Measurements from ENCODE around the gene CSAD.

DNA sequence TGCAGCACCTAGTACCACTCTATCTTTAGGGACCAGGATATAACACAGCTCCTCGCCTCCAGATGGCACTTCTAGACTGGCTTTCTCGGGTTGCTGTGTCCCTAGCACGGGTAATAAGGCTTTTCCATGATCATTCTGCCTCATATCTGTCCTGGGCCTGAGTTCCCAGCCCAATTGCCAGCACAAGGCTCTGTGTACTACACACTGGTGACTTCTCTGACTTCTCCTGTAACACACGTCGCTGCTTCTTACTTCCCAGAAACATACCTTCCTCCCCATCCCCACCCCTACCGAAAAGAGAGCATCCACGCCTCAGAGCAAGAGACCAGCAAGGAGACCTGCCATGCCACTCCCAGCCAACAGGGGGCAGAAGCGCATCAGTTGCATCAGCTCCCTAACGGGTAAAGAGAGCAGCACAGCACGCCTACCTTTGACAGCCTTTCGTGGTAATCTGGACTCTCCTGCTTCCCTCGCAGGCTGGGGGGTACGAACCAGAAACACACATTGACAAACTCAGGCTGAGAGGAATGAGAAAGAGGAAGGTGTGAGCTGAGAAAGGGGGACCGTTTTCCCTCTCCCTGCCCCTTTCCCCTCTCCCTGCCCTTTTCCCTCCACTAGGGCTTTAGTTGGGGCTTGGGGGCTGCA is 21.4 kb downstream of the CSAD start:
- TF ChIP-seq GATA2 (IDR thresholded peaks at IDR 0.05; ENCODE audit: low read depth, low read length): no peak
- TF ChIP-seq GATA3 (IDR thresholded peaks at IDR 0.05; ENCODE audit: low read depth, low read length): no peak
